HCT116 (cell line): ENCODE data around the gene PMPCB. TPM values are rescaled to one million over a fixed set of nuclear protein-coding genes. Genes with fewer than 3 reads are reported as not detected.
"Not testable (repeated sequence)": the region's sequence is repeated elsewhere in the genome, so short reads cannot be mapped to it uniquely, and the experiment has no call there.

Experiments used
- ATAC-seq: fragments of 200-7000 bp; cut with Tn5 transposase; 2 replicates; pipeline ENCODE4 v1.9.1; 2020; ENCODE audit warnings: mild to moderate bottlenecking, moderate library complexity
- BruUV-seq: library from RNA; stranded (reverse); fragments of 400-500 nt; replicated peaks from 2 replicates; lab custom pipeline; 2021; lab: Mats Ljungman, UMichigan
- CTCF ChIA-PET: fragments of 300-600 bp; sonication (Branson Sonifier 250); formaldehyde crosslinking; loops from one replicate; lab custom pipeline; 2021; ENCODE audit warnings: antibody characterized with exemption; lab: Charles Lee
- POLR2A ChIA-PET: fragments of 300-600, 350-600 bp; sonication (Branson Sonifier 250); formaldehyde crosslinking; loops from one replicate; lab custom pipeline; 2021; ENCODE audit warnings: antibody characterized with exemption; lab: Charles Lee
- RAD21 ChIA-PET, 2 experiments: fragments of 300-600 bp; sonication (Branson Sonifier 250); formaldehyde crosslinking; loops; one replicate each; lab custom pipeline; 2023; ENCODE audit warnings: low total read pairs in 2 of 2; ENCODE audit not compliant: uncharacterized antibody in 2 of 2, unreplicated experiment in 2 of 2, low non-redundant PET in 1 of 2; lab: Charles Lee
- DNase-seq: peaks from one replicate; pipeline ENCODE4 v3.0.0-alpha.2; 2010; ENCODE audit warnings: low read depth, low spot score
- H2AFZ ChIP-seq: fragments of 200-600 bp; shearing (Covaris generic), sonication (generic); 2 replicates; pipeline ENCODE4 v1.6.1; 2017; ENCODE audit warnings: low read depth, mixed run types, mixed read lengths, antibody characterized with exemption, low read length; ENCODE audit not compliant: poor library complexity, severe bottlenecking
- H3K27ac ChIP-seq: 2 replicates; pipeline ENCODE4 v1.5.1; 2012; ENCODE audit warnings: low read depth, low read length
- H3K27me3 ChIP-seq: fragments of 200-600 bp; sonication (generic); 2 replicates; pipeline ENCODE4 v1.6.1; 2016; ENCODE audit warnings: mixed run types, low read length, mixed read lengths; ENCODE audit not compliant: insufficient read depth
- H3K36me3 ChIP-seq, 2 experiments: fragments of 200-500 bp in 1 of 2; fragments of 200-600 bp in 1 of 2; sonication (Bioruptor generic) in 1 of 2; sonication (generic) in 1 of 2; 2 replicates each; pipeline versions ENCODE4 v1.5.1 to v1.6.1; 2014 to 2016; ENCODE audit warnings: low read length in 2 of 2, inconsistent platforms in 1 of 2, mixed read lengths in 1 of 2, mixed run types in 1 of 2; ENCODE audit not compliant: insufficient read depth in 2 of 2, control insufficient read depth in 1 of 2
- H3K4me1 ChIP-seq, 2 experiments: fragments of 200-600 bp in 1 of 2; sonication (generic) in 1 of 2; 2 replicates each; pipeline versions ENCODE4 v1.5.1 to v1.6.1; 2012 to 2017; ENCODE audit warnings: low read length in 2 of 2, inconsistent platforms in 1 of 2, mild to moderate bottlenecking in 1 of 2, mixed read lengths in 1 of 2, mixed run types in 1 of 2, moderate library complexity in 1 of 2; ENCODE audit not compliant: insufficient read depth in 2 of 2, control insufficient read depth in 1 of 2
- H3K4me2 ChIP-seq: fragments of 200-600 bp; sonication (generic); 2 replicates; pipeline ENCODE4 v1.6.1; 2017; ENCODE audit warnings: mixed run types, low read length, mixed read lengths
- H3K4me3 ChIP-seq, 2 experiments: fragments of 200-600 bp in 1 of 2; sonication (generic) in 1 of 2; replicated peaks in 1 of 2; 2 replicates each; pipeline ENCODE4 v1.5.1; 2011 to 2016; ENCODE audit warnings: low read length in 2 of 2, control low read depth in 1 of 2, low read depth in 1 of 2, mild to moderate bottlenecking in 1 of 2, mixed read lengths in 1 of 2, mixed run types in 1 of 2
- H3K79me2 ChIP-seq: fragments of 200-600 bp; sonication (generic); 2 replicates; pipeline ENCODE4 v1.6.1; 2017; ENCODE audit warnings: mild to moderate bottlenecking, mixed run types, low read length, moderate library complexity, mixed read lengths; ENCODE audit not compliant: insufficient read depth
- H3K9ac ChIP-seq: fragments of 200-600 bp; sonication (generic); 2 replicates; pipeline ENCODE4 v1.6.1; 2016; ENCODE audit warnings: low read length, mixed read lengths
- H3K9me2 ChIP-seq: fragments of 200-600 bp; sonication (generic), shearing (Covaris generic); 2 replicates; pipeline ENCODE4 v1.6.1; 2017; ENCODE audit warnings: mixed run types, mild to moderate bottlenecking, moderate library complexity; ENCODE audit not compliant: insufficient read depth
- H3K9me3 ChIP-seq, 2 experiments: fragments of 200-500 bp in 1 of 2; fragments of 200-600 bp in 1 of 2; sonication (Bioruptor generic) in 1 of 2; sonication (generic) in 1 of 2; 2 replicates each; pipeline ENCODE4 v1.6.1; 2014 to 2017; ENCODE audit warnings: low read length in 2 of 2, mixed read lengths in 2 of 2, inconsistent platforms in 1 of 2, low read depth in 1 of 2, mild to moderate bottlenecking in 1 of 2, mixed run types in 1 of 2, moderate library complexity in 1 of 2; ENCODE audit not compliant: control insufficient read depth in 1 of 2, insufficient read depth in 1 of 2
- H4K20me1 ChIP-seq: fragments of 200-600 bp; sonication (generic), shearing (Covaris generic); 2 replicates; pipeline ENCODE4 v1.6.1; 2017; ENCODE audit warnings: mixed run types, mild to moderate bottlenecking, moderate library complexity; ENCODE audit not compliant: insufficient read depth
- intact Hi-C: fragments of 100-400 bp; cut with micrococcal nuclease; formaldehyde crosslinking; loops from 2 replicates; pipeline ENCODE4 v1.10.0; 2022
- total RNA-seq: library from RNA; stranded (reverse); gene quantifications from one replicate; pipeline ENCODE4 v1.2.1, GENCODE V29; 2021; ENCODE audit not compliant: unreplicated experiment

Gene PMPCB
- total RNA-seq, 1 experiment from 2014 or later = 73.9 TPM

GRCh38 chr7:103279963-103280802 lies 17.1 kb upstream of the PMPCB start:
- POLR2A ChIA-PET = interaction anchor here (0.6 kb wide), 1 partner anchor 627 kb away, joined by 4 read pairs; no protein-coding TSS in a partner anchor
- CTCF ChIA-PET = not testable (repeated sequence)

GRCh38 chr7:103280803-103281155 lies 16.5 kb upstream of the PMPCB start:
- DNase-seq, H3K9me3 ChIP-seq, RAD21 ChIA-PET, H3K4me1 ChIP-seq, H3K79me2 ChIP-seq, H2AFZ ChIP-seq, CTCF ChIA-PET, H3K9me2 ChIP-seq, H3K4me3 ChIP-seq, ATAC-seq, H3K9ac ChIP-seq, H4K20me1 ChIP-seq, H3K27ac ChIP-seq, H3K27me3 ChIP-seq, BruUV-seq, H3K4me2 ChIP-seq, H3K36me3 ChIP-seq: not testable (repeated sequence)
- intact Hi-C loops = loop anchor here (10.0 kb wide), 1 partner anchor 1154 kb away; no protein-coding TSS in a partner anchor
- POLR2A ChIA-PET = interaction anchor here (0.6 kb wide), 1 partner anchor 626 kb away, joined by 4 read pairs; no protein-coding TSS in a partner anchor

More at GRCh38 chr7:103279963-103280802, 17.1 kb upstream of the PMPCB start:
- H3K4me3 ChIP-seq, H4K20me1 ChIP-seq, RAD21 ChIA-PET, H2AFZ ChIP-seq, H3K79me2 ChIP-seq, H3K9me3 ChIP-seq, H3K27ac ChIP-seq, DNase-seq, H3K9ac ChIP-seq, H3K36me3 ChIP-seq, H3K27me3 ChIP-seq, BruUV-seq, H3K4me1 ChIP-seq, H3K9me2 ChIP-seq: not testable (repeated sequence)
- peak; percentile 32; the same call in 1 of the 2 replicates for ATAC-seq
- H3K4me2 ChIP-seq = peak overlapping the region; percentile 28; the same call in 1 of the 2 replicates
- intact Hi-C loops = loop anchor here (10.0 kb wide), 1 partner anchor 1155 kb away; no protein-coding TSS in a partner anchor

GRCh38 chr7:103282802-103283427 lies 14.3 kb upstream of the PMPCB start:
- H3K9ac ChIP-seq, H3K9me2 ChIP-seq, CTCF ChIA-PET, H3K27ac ChIP-seq, H2AFZ ChIP-seq, H3K4me3 ChIP-seq, BruUV-seq, H3K79me2 ChIP-seq, DNase-seq, ATAC-seq, H3K36me3 ChIP-seq, RAD21 ChIA-PET, H3K4me2 ChIP-seq, H4K20me1 ChIP-seq, H3K9me3 ChIP-seq, H3K4me1 ChIP-seq, H3K27me3 ChIP-seq, POLR2A ChIA-PET: not testable (repeated sequence)
- intact Hi-C loops = loop anchor here (10.0 kb wide), 1 partner anchor 1152 kb away; no protein-coding TSS in a partner anchor
